H1 (cell line): ENCODE results near the gene S100A6. TPM values are rescaled to one million over a fixed set of nuclear protein-coding genes. Genes with fewer than 3 reads are reported as not detected.

Experiments
- CTCF ChIA-PET: fragments of 300-600 bp; sonication (Branson Sonifier 250); formaldehyde crosslinking; loops from one replicate; lab custom pipeline; 2021; ENCODE audit not compliant: partially characterized antibody; lab: Charles Lee
- POLR2A ChIA-PET: fragments of 300-600 bp; sonication (Branson Sonifier 250); formaldehyde crosslinking; loops from one replicate; lab custom pipeline; 2021; ENCODE audit warnings: inconsistent platforms; ENCODE audit not compliant: partially characterized antibody; lab: Charles Lee
- DNase-seq, 2 experiments: peaks; one replicate each; pipeline versions ENCODE4 v3.0.0 to v3.0.0-alpha.2; 2010 to 2022; ENCODE audit warnings: low spot score in 2 of 2, low read depth in 1 of 2, mixed read lengths in 1 of 2
- FAIRE-seq: peaks from 2 replicates; lab custom pipeline; 2011; peaks lifted over from hg19 to GRCh38; lab: Jason Lieb, UNC
- H2AFZ ChIP-seq: 2 replicates; pipeline ENCODE4 v1.8.1; 2012; ENCODE audit warnings: low read length, inconsistent platforms
- H2AK5ac ChIP-seq: 2 replicates; pipeline ENCODE4 v1.6.1; 2013; ENCODE audit warnings: low read depth, low read length
- H2BK120ac ChIP-seq: replicated peaks from 2 replicates; pipeline ENCODE3; 2013; ENCODE audit warnings: low read depth, low read length, inconsistent platforms
- H2BK12ac ChIP-seq: 2 replicates; pipeline ENCODE4 v1.6.1; 2013; ENCODE audit warnings: low read depth, low read length
- H2BK15ac ChIP-seq: 2 replicates; pipeline ENCODE4 v1.6.1; 2013; ENCODE audit warnings: low read length
- H2BK20ac ChIP-seq: 2 replicates; pipeline ENCODE4 v1.6.1; 2013; ENCODE audit warnings: low read length
- H2BK5ac ChIP-seq: 2 replicates; pipeline ENCODE4 v1.6.1; 2013; ENCODE audit warnings: low read depth, low read length
- H3K14ac ChIP-seq: 2 replicates; pipeline ENCODE4 v1.6.1; 2013; ENCODE audit warnings: inconsistent platforms; ENCODE audit not compliant: insufficient read length
- H3K18ac ChIP-seq: 2 replicates; pipeline ENCODE4 v1.6.1; 2013; ENCODE audit warnings: low read length; ENCODE audit errors: extremely low read depth
- H3K23ac ChIP-seq: 2 replicates; pipeline ENCODE4 v1.6.1; 2013; ENCODE audit warnings: inconsistent platforms; ENCODE audit not compliant: insufficient read length
- H3K23me2 ChIP-seq: 2 replicates; pipeline ENCODE4 v1.6.1; 2013; ENCODE audit warnings: low read depth, low read length
- H3K27ac ChIP-seq: 2 replicates; pipeline ENCODE4 v1.6.1; 2011; ENCODE audit warnings: low read depth, low read length, inconsistent platforms
- H3K27me3 ChIP-seq, 4 experiments: replicated peaks in 1 of 4; 1 replicate in 1 of 4; 2 replicates in 3 of 4; pipeline versions ENCODE4 v1.6.1 to v1.8.1; 2011 to 2013; ENCODE audit warnings: low read length in 3 of 4, mild to moderate bottlenecking in 3 of 4, inconsistent platforms in 2 of 4, mixed read lengths in 2 of 4, moderate library complexity in 1 of 4; ENCODE audit not compliant: control insufficient read depth in 3 of 4, insufficient read depth in 3 of 4; ENCODE audit errors: extremely low read depth in 1 of 4
- H3K36me3 ChIP-seq, 4 experiments: 2 replicates each; pipeline versions ENCODE4 v1.6.1 to v1.8.1; 2011 to 2013; ENCODE audit warnings: mild to moderate bottlenecking in 4 of 4, low read length in 3 of 4, moderate library complexity in 2 of 4, control low read depth in 1 of 4, inconsistent platforms in 1 of 4; ENCODE audit not compliant: insufficient read depth in 4 of 4, control insufficient read depth in 2 of 4
- H3K4ac ChIP-seq: replicated peaks from 2 replicates; pipeline ENCODE3; 2013; ENCODE audit warnings: low read length, low read depth, mixed read lengths, inconsistent platforms; ENCODE audit not compliant: insufficient read length
- H3K4me1 ChIP-seq, 4 experiments: replicated peaks in 1 of 4; 1 replicate in 1 of 4; 2 replicates in 3 of 4; pipeline versions ENCODE4 v1.6.1 to v1.8.1; 2011 to 2013; ENCODE audit warnings: low read length in 3 of 4, inconsistent platforms in 2 of 4, mixed read lengths in 1 of 4; ENCODE audit not compliant: insufficient read depth in 4 of 4, control insufficient read depth in 3 of 4
- H3K4me2 ChIP-seq, 2 experiments: 2 replicates each; pipeline versions ENCODE4 v1.6.1 to v1.8.1; 2011 to 2013; ENCODE audit warnings: low read depth in 2 of 2, low read length in 2 of 2, control low read depth in 1 of 2, inconsistent platforms in 1 of 2, mild to moderate bottlenecking in 1 of 2; ENCODE audit not compliant: insufficient read depth in 1 of 2
- H3K4me3 ChIP-seq, 4 experiments: fragments of 200-600, 300-600 bp in 1 of 4; sonication (generic), shearing (Covaris generic), sonication (Bioruptor Twin) in 1 of 4; 2 replicates each; pipeline versions ENCODE4 v1.5.1 to v1.8.1; 2011 to 2016; ENCODE audit warnings: low read length in 4 of 4, low read depth in 3 of 4, control low read depth in 2 of 4, inconsistent platforms in 2 of 4, mild to moderate bottlenecking in 2 of 4, mixed read lengths in 1 of 4, moderate library complexity in 1 of 4; ENCODE audit not compliant: insufficient read depth in 2 of 4; ENCODE audit errors: extremely low read depth in 1 of 4
- H3K56ac ChIP-seq: replicated peaks from 2 replicates; pipeline ENCODE3; 2013; ENCODE audit warnings: low read depth, mild to moderate bottlenecking, mixed read lengths, low read length, inconsistent platforms; ENCODE audit not compliant: insufficient read length
- H3K79me1 ChIP-seq: 2 replicates; pipeline ENCODE4 v1.6.1; 2013; ENCODE audit warnings: low read depth, low read length, control low read depth
- H3K79me2 ChIP-seq, 2 experiments: 2 replicates each; pipeline versions ENCODE4 v1.6.1 to v1.8.1; 2012 to 2013; ENCODE audit warnings: low read length in 2 of 2, mild to moderate bottlenecking in 2 of 2, inconsistent platforms in 1 of 2; ENCODE audit not compliant: insufficient read depth in 2 of 2, control insufficient read depth in 1 of 2
- H3K9ac ChIP-seq, 4 experiments: replicated peaks in 1 of 4; 1 replicate in 1 of 4; 2 replicates in 3 of 4; pipeline versions ENCODE4 v1.6.1 to v1.8.1; 2011 to 2013; ENCODE audit warnings: low read depth in 3 of 4, low read length in 3 of 4, control low read depth in 2 of 4, mild to moderate bottlenecking in 2 of 4, moderate library complexity in 2 of 4, inconsistent platforms in 1 of 4; ENCODE audit errors: extremely low read depth in 1 of 4
- H3K9me3 ChIP-seq, 2 experiments: 2 replicates each; pipeline versions ENCODE4 v1.6.1 to v1.8.1; 2012 to 2013; ENCODE audit warnings: mild to moderate bottlenecking in 2 of 2, moderate library complexity in 2 of 2, control low read depth in 1 of 2, inconsistent platforms in 1 of 2, low read depth in 1 of 2, low read length in 1 of 2, mixed read lengths in 1 of 2; ENCODE audit not compliant: insufficient read depth in 2 of 2
- H4K20me1 ChIP-seq, 2 experiments: replicated peaks in 1 of 2; 2 replicates each; pipeline versions ENCODE3 to v1.8.1; 2011 to 2013; ENCODE audit warnings: inconsistent platforms in 2 of 2, low read length in 2 of 2, mild to moderate bottlenecking in 1 of 2; ENCODE audit not compliant: insufficient read depth in 2 of 2, control insufficient read depth in 1 of 2
- H4K5ac ChIP-seq: 2 replicates; pipeline ENCODE4 v1.6.1; 2013; ENCODE audit warnings: low read length, low read depth, mixed read lengths, inconsistent platforms; ENCODE audit not compliant: insufficient read length
- H4K8ac ChIP-seq: 2 replicates; pipeline ENCODE4 v1.8.0; 2013; ENCODE audit warnings: mild to moderate bottlenecking, moderate library complexity, low read length, inconsistent platforms; ENCODE audit not compliant: insufficient read depth; ENCODE audit errors: extremely low read depth
- H4K91ac ChIP-seq: replicated peaks from 2 replicates; pipeline ENCODE3; 2013; ENCODE audit warnings: low read length, mixed read lengths, inconsistent platforms; ENCODE audit not compliant: insufficient read length
- FOSL1 ChIP-seq: IDR thresholded peaks from 2 replicates; pipeline ENCODE4 v1.6.1; 2011; ENCODE audit warnings: mild to moderate bottlenecking, low read depth, low read length, moderate library complexity; ENCODE audit not compliant: insufficient read depth
- RAD21 ChIP-seq, 2 experiments: IDR thresholded peaks in 1 of 2; conservative IDR thresholded peaks in 1 of 2; 2 replicates each; pipeline ENCODE4 v1.6.1; 2011; ENCODE audit warnings: low read depth in 2 of 2, low read length in 2 of 2, improper control_type of control experiment in 1 of 2, inconsistent platforms in 1 of 2, mild to moderate bottlenecking in 1 of 2, moderate library complexity in 1 of 2
- WGBS, 2 experiments: shearing (Covaris generic) in 1 of 2; methylation state at CpG; one replicate each; pipeline versions ENCODE4 v1.1.6 to v1.1.7; 2013 to 2015; ENCODE audit warnings: low lambda C conversion rate in 2 of 2, mixed read lengths in 2 of 2, inconsistent platforms in 1 of 2, low coverage in 1 of 2, missing lambda C conversion rate in 1 of 2; ENCODE audit not compliant: insufficient replicate concordance in 2 of 2, insufficient coverage in 1 of 2, insufficient read length in 1 of 2; ENCODE audit errors: extremely low coverage in 1 of 2, missing lambda C conversion rate in 1 of 2; 5-methylcytosine and 5-hydroxymethylcytosine counted together
- polyA plus RNA-seq, 7 experiments: library from polyadenylated mRNA; depleted of rRNA in 3 of 7; stranded (reverse) in 5 of 7; unstranded in 2 of 7; fragments of >200 nt in 5 of 7; fragments of 200-250 nt in 2 of 7; gene quantifications; 1 replicate in 5 of 7; 2 replicates in 1 of 7; 4 replicates in 1 of 7; pipeline versions ENCODE4 v1.2.1 to v1.2.3, GENCODE V29; 2011 to 2013; ENCODE audit warnings: missing spikeins in 2 of 7, mixed read lengths in 2 of 7
- total RNA-seq: library from RNA; stranded (reverse); fragmentation: NEBNext Ultra II Directional; extraction: Animal tissue kit (Norgen Biotek cat#: 25700); gene quantifications from 2 replicates; pipeline ENCODE4 v1.2.1, GENCODE V29; 2021
- TF ChIP-seq, protein P1 (sequence below), 3 experiments: IDR thresholded peaks; 1 replicate in 2 of 3; 2 replicates in 1 of 3; pipeline versions ENCODE4 v1.5.1 to v1.6.1; 2011; ENCODE audit warnings: low read length in 3 of 3, mild to moderate bottlenecking in 3 of 3, inconsistent platforms in 2 of 3, low read depth in 1 of 3, moderate library complexity in 1 of 3; ENCODE audit not compliant: insufficient read depth in 1 of 3; ENCODE audit errors: control extremely low read depth in 1 of 3

S100A6 gene
- total and polyA plus RNA-seq, 2 of the 8 experiments (the other 6 are each of a cell fraction or from before 2014, with no cell fraction given) = 11.1 to 63.0 TPM

DNA sequence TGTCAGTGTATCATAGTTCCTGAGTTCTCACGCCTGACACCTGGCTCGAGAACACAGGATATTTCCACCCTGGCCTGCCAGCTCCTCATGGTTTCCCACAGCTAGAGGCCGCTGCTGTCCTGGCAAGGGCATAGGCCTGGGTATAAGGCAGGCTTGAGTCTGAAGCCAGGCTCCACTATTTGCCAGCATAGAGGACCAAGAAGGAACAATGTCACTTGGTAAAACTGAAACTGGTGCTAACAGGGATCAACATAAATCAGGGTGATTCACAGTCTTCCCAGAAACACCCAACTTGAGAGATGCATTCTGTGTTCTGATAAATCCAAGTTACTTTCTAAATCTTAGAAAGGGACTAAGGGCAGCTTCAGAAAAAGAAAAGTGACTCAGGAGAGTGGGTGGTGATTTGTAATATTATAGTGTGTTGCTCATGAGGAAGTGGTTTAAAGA, 36.8 kb upstream of the S100A6 start:
- H4K5ac ChIP-seq = no peak overlapping the region
- no peaks in the 10 kb centered on the region for H3K79me2 ChIP-seq
- DNase-seq (peak in 1 of 2 experiments; percentile 43), FAIRE-seq (no peak)
- H4K8ac ChIP-seq = no peak overlapping the region
- no peak overlapping the region for H3K4me3 ChIP-seq
- no peak overlapping the region for H3K14ac ChIP-seq
- no peaks in the 10 kb centered on the region for H3K36me3 ChIP-seq
- H3K23ac ChIP-seq = no peak overlapping the region
- no peak overlapping the region for H2BK20ac ChIP-seq
- H3K23me2 ChIP-seq = peaks cover 2% of the 10 kb centered on the region
- H3K9ac ChIP-seq = no peak overlapping the region
- no peak overlapping the region for H2BK15ac ChIP-seq
- no peaks in the 10 kb centered on the region for H3K79me1 ChIP-seq
- H4K20me1 ChIP-seq = no peaks in the 10 kb centered on the region
- no peak overlapping the region for H3K56ac ChIP-seq
- H3K4me2 ChIP-seq = no peak overlapping the region
- H2BK120ac ChIP-seq = no peak overlapping the region
- H2AFZ ChIP-seq = no peak overlapping the region
- H3K27me3 ChIP-seq = 0 out of 7 replicates have a peak, but pooled peaks cover 0 to 4% (median 0%) of the 10 kb centered on the region in 4 experiments
- no peak overlapping the region for H2BK12ac ChIP-seq
- no peak overlapping the region for H3K27ac ChIP-seq
- H3K4ac ChIP-seq = no peak overlapping the region
- no peak overlapping the region for H2AK5ac ChIP-seq
- WGBS, 2 experiments = 58% methylated on average over 3 of the region's 3 CpGs; no CpG with 5 or more reads in 1 of the 2 experiments
- POLR2A ChIA-PET = interaction anchor here (0.7 to 2.3 kb wide), 9 partner anchors 14 to 68 kb away, joined by 3 to 19 read pairs (median 4); partner anchors contain the start of genes CHTOP, S100A13, S100A16 and S100A6
- no peak overlapping the region for H4K91ac ChIP-seq
- H3K9me3 ChIP-seq = peaks cover 0 to 10% of the 10 kb centered on the region in 2 experiments; a peak in 1 of 4 replicates
- TF ChIP-seq, protein P1, sequence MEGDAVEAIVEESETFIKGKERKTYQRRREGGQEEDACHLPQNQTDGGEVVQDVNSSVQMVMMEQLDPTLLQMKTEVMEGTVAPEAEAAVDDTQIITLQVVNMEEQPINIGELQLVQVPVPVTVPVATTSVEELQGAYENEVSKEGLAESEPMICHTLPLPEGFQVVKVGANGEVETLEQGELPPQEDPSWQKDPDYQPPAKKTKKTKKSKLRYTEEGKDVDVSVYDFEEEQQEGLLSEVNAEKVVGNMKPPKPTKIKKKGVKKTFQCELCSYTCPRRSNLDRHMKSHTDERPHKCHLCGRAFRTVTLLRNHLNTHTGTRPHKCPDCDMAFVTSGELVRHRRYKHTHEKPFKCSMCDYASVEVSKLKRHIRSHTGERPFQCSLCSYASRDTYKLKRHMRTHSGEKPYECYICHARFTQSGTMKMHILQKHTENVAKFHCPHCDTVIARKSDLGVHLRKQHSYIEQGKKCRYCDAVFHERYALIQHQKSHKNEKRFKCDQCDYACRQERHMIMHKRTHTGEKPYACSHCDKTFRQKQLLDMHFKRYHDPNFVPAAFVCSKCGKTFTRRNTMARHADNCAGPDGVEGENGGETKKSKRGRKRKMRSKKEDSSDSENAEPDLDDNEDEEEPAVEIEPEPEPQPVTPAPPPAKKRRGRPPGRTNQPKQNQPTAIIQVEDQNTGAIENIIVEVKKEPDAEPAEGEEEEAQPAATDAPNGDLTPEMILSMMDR (IDR thresholded peaks at IDR 0.05; ENCODE audit: control extremely low read depth in 1 of 3, insufficient read depth in 1 of 3, low read depth in 1 of 3, low read length in 3 of 3) = peak; percentile 91 to 95 (median 92)
- TF ChIP-seq RAD21 (IDR thresholded peaks at IDR 0.05 in 1 of 2, conservative IDR thresholded peaks at IDR 0.05 in 1 of 2; ENCODE audit: low read depth in 2 of 2, low read length in 2 of 2) = peak; percentile 93 to 97
- no peak for TF ChIP-seq FOSL1
- no peak overlapping the region for H3K18ac ChIP-seq
- peaks cover 4 to 8% (median 7%) of the 10 kb centered on the region in 4 experiments; a peak in 6 of 7 replicates for H3K4me1 ChIP-seq
- no peak overlapping the region for H2BK5ac ChIP-seq
- CTCF ChIA-PET = interaction anchor here (0.7 to 7.5 kb wide), 29 partner anchors 9 to 772 kb away, joined by 3 to 224 read pairs (median 5); partner anchors contain the start of genes CHTOP, S100A1, S100A13 and S100A14
